Activated CD4-positive, alpha-beta T cell treated with anti-CD3 and anti-CD28 coated beads for 4 hours (primary cell): Measurements from ENCODE around the gene SMCO2.
"Not testable (repeated sequence)": the region's sequence is repeated elsewhere in the genome, so short reads cannot be mapped to it uniquely, and the experiment has no call there.

Experiments
- DNase-seq, 2 donors: peaks; one replicate each; pipeline ENCODE4 v3.0.0-alpha.2; 2020

The SMCO2 gene

DNA sequence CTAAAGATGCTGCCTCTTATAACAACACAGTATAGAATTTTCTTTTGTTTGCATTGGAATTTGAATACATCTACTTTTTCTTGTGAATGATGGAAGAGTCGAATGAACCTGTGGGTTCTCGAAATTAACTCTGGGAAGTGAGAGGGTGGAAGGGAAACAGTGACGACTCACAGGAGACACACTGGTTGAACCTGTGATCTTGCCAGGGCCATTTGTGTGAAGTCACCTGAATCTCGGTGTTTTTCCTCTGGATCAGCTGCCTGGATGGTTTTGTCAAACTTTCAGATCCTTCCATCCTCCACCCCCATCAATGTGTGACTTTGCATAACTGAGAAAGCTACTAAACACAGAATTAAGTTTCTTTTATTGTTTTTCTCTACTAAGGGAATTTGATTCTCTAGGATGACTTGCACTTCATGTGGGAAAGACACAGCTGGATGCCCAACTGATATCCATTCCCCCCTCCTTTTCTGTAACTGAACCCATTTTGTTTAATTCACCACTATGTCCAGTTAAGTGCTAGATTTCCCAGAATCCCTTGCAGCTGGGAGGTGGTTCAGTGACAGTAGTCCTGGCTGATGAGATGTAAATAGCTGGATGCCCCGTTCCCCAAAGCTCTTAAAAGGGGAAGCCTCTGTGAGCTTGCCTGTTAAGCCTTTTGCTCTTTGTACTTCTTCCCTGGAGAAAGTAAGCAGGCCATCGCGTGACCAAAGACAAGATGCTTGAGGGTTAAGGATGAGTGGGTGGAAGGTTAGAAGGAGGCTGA, 83.8 kb downstream of the SMCO2 start:
- no peak for DNase-seq

DNA sequence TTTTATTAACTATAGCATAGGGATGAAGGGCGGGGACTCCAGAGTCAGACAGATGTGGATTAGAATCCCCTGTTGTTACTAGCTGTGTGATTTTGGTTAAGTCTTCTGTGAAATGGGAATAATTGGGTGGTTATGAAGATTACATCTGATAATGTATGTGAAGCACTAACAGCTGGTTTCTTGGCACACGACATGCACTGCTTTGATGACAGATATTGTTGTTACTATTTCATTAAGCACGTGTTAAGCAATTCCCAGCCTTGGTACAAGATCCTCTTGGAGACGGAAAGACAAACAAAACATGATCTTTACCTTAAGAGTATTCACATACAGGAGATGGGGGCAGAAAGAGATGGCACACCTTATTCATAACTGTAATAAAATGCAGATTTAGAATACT, 85.4 kb downstream of the SMCO2 start:
- DNase-seq, result no peak

DNA sequence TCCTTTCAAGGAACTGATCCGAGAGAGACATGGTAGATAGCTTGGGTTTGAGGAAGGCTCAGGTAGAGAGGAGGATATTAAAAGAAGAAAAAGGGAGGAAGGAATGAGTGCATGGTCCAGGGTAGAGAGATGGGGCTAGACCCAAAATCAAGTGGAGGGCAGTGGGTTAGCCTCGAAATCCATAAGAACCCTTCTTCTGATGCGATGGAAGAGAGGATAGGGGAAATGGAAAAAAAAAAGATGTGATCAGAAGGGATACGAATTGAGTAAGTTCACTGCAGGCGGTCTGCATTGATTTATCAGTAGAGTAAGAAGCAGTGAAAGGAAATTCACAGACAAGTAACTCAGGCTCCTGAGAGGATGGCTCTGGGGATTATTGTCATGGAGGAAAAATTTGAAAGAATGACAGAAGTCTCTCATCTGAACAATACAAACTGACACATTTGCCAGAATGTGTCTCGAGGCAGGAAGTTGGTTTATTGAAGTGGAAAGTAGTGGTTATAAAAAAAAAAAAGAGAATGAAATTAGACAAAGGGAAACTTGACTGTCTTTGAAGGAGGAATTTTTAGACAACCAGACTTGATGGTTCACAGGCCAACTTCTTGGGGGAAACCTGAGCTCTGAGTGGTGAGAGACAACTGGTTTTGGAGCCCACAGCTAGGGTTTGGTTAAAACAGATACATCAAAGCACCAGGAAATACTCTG, 87.7 kb downstream of the SMCO2 start:
- no peak for DNase-seq

DNA sequence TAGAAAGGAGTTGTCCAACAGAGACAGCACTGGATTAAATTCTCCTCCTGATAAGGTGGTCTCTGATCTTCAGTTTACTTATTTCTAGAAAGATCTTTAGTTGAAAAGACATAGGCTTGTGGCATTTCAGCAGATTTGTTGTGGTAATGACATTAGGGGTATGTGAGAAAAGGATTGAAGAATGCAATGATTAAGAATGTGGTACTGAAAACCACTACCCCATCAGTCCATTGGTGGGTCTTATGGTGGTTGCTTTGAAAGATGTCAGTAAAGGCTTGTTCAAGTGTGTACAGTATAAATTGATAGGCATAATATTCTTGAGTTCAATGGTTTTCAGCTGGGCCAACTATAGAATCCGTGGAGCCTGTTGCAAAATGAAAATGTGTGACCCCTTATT, 88.2 kb downstream of the SMCO2 start:
- no peak for DNase-seq

DNA sequence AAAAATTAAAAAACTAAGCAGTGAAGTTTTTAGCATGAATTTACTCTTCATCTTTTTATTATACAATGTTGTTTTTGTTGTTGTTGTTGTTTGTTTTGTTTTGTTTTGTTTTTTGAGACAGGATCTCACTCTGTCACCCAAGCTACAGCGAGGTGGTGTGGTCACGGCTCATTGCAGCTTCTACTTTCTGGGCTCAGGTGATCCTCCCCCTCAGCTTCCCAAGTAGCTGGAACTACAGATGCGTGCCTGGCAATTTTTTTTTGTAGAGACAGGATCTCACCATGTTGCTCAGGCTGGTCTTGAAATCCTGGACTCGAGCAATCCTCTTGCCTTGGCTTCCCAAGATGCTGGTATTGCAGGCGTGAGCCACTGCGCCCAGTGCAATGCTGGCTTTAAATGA, 88.8 kb downstream of the SMCO2 start:
- DNase-seq, result no peak

DNA sequence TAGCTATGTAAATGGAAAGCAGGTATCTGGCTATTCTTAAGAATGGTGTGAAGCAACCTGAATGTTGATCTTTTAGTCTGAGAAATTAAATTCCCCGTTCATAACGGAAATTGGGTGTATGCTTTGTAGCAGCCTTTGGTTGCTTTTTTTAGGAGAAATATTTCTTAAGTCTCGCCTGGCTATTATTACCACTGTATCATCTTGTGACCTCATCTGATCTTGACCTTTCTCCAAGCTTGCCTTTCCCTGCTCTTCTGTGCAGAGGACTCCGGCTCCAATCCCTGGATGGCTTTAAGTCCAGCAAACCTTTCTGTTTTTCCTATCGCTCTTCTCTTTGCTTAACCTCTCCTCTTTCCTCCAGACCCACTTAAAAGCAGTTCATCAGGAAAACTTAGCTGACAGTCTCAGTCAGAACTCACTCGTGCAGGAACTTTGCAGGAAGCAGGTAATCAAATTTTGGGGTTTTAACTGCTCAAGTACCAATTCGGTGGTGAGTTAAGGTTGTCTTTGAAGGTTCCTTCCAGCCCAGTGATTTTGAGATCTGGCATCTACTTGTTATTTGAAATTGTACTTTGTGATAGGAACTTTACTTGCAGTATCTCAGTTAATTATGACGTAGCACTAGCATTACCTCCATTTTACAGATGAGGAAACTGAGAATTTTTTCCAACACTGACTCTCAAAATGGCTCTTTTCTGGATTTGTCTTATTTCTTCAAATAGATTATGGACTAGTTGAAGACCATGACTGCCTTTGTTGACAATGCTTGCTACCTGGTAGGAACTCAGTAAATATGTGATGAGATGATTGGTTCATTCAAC, 91.5 kb downstream of the SMCO2 start:
- DNase-seq, result no peak

DNA sequence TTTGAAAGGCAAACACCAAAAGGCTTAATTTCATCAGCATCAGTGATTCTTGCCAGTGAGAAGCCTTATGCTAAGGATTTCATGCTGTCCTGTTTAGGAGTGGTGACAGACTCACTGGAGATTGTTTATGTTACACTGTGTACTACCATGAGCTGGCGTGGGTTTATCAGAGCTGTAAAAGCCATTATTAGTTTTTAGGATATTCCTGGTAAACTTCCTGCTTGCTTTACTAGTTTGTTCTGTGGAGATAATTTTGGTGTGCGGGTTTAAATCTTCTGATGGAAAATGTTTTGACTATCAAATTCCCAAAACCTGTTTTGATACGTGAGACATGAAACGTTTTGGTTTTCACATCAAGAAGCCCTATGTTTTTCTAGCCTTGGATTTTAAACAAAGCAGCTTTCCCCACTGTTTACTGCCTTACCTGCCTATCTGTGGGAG, 92.7 kb downstream of the SMCO2 start:
- no peak for DNase-seq

DNA sequence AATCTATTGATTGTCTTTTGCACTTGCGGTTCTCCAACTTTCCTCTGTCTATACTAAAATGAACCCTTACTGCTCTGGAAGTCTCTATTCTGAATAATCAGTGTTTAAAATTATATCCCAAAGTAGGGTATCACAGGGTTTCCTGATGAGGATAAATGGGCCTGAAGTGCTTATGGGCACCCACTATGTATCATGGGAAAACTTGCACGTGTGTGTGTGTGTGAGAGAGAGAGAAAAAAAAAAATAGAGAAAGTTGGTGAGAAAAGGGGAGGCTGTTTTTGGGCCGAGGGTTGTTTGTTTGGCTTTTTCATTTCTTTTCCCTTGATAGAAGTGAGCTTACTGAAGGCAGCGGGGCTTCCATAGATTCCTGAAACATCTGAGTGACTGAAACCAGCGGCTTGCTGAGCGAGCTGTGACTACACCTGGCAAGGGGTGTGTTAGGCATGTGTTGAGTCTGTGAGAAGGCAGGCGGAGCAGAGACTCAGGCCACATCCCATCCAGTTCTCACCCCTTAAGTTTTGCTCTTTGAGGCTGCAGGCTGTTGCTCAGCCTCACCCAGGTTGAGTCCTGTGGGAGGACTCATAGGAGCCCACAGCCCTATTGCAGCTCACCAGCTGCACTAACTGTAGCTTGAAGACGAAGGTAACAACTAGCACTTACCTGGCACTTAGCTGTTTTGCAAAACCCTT, 94.6 kb downstream of the SMCO2 start:
- DNase-seq, result no peak

DNA sequence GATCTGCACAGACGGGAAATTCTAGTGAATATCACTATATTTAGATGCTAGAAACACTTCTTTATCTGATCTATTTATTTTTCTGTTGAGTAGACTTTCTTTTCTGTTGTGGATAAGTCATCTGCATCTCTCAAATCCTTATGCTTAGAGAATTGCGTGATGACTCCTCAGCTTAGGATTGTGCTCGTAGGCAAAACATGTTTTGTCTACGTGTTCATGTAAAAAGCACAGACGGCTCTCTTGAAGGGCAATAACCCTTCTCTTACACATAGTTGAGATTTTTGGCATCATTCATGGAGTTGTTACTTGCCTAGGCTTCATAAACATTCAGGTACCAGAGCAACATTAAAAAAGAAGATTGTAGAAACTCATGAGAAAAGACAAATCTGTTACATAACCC, 96.1 kb downstream of the SMCO2 start:
- no peak for DNase-seq

DNA sequence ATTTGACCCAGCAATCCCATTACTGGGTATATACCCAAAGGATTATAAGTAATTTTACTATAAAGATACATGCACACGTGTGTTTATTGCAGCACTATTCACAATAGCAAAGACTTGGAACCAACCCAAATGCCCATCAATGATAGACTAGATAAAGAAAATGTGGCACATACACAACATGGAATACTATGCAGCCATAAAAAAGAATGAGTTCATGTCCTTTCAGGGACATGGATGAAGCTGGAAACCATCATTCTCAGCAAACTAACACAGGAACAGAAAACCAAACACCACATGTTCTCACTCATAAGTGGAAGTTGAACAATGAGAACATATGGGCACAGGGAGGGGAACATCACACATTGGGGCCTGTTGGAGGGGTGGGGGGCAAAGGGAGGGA, 98.3 kb downstream of the SMCO2 start:
- not testable (repeated sequence) for DNase-seq

DNA sequence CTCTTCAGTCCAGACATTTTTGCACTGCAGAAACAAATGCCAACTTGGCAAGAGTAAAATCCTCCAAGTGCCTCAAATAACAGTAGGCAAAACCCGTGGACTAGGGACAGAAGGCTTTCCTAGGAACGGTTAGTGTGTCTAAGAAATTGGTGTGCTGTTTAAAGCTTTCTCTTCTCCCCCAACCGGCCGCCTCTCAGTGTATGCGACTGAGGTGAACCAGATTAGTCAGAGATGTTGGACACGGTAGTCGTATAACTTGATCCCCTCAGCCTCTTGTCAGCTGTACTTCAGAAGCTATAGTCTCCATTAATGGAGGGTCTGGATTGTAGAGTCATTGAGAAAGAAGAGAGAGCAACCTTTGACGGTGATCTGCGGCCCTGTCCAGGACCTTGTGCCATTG, 99.1 kb downstream of the SMCO2 start:
- DNase-seq, result no peak

DNA sequence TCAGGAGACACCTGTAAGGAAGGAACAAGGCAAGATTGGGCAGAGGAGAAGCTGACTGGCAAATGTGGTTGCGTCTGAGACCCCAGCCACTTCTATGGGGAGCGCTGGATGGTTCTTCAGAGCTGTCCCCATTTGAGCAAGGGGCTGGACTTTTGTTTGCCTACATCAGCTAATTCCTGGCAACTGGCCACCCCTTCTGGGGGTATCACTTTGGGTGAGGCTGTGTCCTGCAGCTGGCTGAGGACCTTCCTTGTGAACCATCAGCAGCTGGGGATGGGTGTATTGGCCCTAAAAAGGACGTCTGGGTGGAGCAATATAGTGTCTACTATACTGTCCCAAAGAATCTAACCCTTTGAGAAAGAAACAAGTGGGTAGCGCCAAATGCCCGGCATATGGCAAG, 101.1 kb downstream of the SMCO2 start:
- no peak for DNase-seq

DNA sequence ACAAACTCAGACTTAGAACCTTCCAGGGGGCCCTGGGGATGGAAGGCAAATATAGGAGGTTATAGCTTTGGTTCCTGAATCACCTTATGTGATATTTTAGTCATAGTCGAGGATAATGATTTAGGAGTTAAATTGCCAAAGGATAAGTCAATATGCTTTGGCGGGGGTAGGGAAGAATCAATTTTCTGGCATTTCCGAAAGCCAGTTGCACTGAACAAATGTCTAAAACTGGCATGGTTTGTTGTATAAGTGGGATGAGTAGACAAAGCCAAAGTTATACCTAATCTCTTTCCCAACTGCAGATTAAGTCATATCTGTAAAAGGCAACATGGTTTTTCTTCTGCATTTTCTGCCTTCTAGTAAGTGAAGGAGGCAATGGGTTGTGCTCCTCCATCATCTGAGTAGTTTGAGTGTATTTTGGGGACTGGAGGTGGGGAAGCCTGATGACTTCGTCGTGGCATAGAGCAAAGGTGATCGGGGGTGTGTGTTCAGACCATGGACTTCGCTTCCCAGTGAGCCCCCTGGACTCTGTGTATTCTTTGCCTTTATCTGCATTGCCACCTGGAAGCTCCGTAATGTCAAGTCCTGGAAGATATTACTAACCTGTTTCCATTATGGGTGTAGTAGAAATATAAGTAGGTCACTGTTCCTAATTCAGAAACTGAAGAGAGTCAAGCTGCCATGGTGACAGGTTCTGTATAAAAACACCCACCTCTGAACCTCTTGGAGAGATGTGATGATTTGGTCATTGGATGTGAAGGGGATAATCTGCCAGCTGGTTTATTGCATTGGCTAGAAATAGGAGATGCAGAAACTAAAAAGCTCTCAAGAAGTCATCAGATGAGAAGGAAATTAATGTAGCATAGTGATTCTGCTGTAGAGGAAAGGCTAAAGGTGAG, 102.0 kb downstream of the SMCO2 start:
- no peak for DNase-seq

DNA sequence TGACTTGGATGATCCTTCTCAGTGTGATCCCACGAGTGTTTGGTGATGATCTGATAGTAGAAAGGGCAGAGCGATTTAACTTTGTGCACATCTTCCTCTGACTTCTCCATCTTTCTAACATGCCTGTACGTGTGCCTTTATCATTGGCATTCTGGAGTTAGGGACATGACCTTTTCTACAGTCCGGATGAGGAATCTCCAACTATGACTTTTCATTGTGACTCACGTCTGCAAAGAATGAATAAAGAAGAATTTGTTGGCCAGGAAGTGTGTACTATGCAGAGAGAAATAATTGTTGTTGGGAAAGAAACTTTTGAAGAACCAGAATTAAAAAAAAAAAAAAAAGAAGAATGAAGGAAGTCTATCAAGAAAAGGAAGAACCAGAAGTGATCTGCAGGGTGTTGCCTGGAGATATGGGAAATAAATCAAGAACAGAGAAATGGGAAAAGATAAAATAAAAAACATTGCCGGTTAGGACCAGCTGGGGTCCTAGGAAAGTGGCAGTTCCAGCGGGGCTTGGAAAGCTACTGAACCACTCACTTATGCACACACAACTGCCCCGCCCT, 102.8 kb downstream of the SMCO2 start:
- no peak for DNase-seq

DNA sequence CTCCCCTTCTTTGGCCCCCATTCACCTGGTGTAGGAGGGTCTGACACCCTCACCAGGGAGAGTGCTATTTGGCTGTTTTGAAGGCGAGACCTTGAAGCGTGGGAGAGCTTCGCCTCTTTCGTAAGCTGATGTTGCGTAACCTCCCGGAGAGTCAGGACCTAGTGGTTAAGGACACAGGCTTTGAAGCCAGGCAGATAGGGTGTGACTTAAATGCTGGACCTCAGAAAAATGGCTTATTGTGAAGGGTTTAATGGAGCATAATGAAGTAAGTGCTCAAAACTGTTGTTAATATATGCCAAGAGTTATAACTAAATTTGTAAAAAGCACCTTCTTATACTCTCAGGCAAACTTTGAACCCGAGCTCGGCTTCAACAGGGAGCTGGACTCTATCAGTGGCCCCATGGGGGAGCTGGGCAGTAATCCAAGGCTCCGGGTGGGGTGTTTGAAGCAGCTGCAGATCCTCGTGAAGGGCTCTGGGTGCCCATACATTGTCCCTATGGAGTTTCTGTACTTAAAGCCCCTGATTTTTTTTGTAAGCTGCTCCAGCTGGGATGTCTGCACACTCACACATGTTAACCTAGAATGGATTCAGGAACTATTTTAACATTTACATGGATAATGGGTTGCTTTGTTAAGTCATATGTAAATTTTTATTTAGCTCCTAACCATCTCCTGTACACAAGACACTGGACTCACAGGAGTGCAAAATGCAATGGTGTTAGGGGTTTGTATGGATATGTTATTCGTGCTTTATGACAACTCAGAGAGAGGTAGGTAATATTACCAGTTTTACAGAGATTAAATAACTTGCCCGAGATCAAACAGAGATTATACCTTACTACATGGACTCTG, 103.5 kb downstream of the SMCO2 start:
- DNase-seq, result no peak

DNA sequence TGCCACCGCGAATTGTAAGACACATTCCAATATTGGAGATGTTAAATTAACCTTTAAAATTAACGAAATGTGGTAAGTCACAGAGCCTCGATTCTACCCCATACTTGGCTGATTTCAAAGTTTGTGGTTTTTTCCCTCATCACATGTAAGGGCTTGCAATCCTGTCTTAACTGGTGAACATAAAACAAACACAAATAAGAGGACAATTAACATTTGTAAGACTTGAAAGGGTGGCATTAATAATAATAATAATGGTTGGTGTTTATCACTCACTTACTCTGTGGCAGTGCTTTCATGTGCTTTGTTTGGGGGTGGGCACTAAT, 104.1 kb downstream of the SMCO2 start:
- DNase-seq, result no peak

DNA sequence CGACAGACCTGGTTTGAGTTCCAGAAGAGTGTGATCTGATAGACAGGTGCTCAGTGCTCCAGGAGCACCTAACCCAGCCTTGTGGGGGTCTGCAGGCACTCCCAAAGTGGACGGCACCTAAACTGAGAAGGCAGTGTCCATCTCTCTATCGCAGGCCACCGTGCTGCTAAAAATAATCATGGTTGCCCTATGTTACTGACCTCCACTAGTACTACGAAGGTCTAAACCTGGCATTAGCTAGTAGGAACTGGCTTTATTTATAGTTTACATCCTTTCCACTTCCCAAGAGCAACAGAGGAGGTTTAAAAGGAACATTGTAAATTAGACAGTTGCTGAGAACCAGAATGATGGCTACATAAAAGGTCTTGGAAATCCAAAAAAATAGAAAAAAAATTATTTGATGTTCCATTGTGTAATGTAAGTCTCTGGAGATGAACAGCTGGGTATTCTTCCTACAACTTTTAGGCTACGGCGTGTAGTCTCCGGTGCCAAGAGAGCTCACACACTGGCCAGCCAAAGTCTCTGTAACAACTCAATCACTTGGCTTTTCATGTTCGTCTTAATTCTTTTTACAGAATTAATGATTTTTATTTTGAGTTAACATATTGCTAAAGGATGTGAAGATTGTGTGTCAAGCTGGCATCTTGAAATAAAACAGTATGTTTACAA, 104.8 kb downstream of the SMCO2 start:
- no peak for DNase-seq
